Measurements from ENCODE around the gene ALDH1A2. TPM values are rescaled to one million over a fixed set of nuclear protein-coding genes. Genes with fewer than 3 reads are reported as not detected.
"Not testable (repeated sequence)": the region's sequence is repeated elsewhere in the genome, so short reads cannot be mapped to it uniquely, and the experiment has no call there.

Gene ALDH1A2
- total RNA-seq, 1 donor from 2014 or later, result 2.4 TPM

GRCh38 chr15:58037723-58038301 lies 27.7 kb downstream of the ALDH1A2 start:
- Mint-ChIP-seq H3K9me3 (ENCODE audit: low read depth) (no peaks in the 10 kb centered on the region), H3K4me3 (ENCODE audit: low read depth) (no peak overlapping the region), H3K27me3 (peaks cover 11% of the 10 kb centered on the region), H3K27ac (no peak overlapping the region), H3K4me1 (ENCODE audit: low read depth) (peaks cover 11% of the 10 kb centered on the region), H3K36me3 (ENCODE audit: insufficient read depth) (no peaks in the 10 kb centered on the region)
- no peak for DNase-seq (ENCODE audit: low spot score, unreplicated experiment)
- no peak for TF ChIP-seq CTCF (IDR thresholded peaks at IDR 0.05; ENCODE audit: unreplicated experiment)

DNA sequence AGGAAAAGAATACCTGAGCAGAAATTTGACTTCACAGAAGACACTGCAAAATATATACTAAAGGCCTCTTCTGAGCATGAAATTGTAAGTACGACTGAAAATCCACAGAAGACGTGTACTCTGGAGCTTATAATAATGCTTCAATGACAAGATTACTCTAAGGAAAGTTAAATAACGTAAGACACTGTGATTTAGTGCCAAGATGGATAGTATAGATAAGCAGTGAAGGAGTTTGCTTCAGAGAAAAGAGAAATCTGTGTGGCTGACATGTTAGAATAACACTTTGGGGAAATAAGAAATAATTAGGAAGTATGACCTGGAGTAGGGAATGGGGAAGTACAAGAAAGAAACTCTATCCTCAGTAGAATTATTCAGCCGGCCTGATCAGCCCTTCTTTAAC lies 28.9 kb downstream of the ALDH1A2 start:
- H3K4me1 Mint-ChIP-seq (ENCODE audit: low read depth), result peaks cover 11% of the 10 kb centered on the region
- peaks cover 3% of the 10 kb centered on the region for H3K27me3 Mint-ChIP-seq
- no peaks in the 10 kb centered on the region for H3K36me3 Mint-ChIP-seq (ENCODE audit: insufficient read depth)
- no peaks in the 10 kb centered on the region for H3K9me3 Mint-ChIP-seq (ENCODE audit: low read depth)
- no peak for TF ChIP-seq CTCF (IDR thresholded peaks at IDR 0.05; ENCODE audit: unreplicated experiment)
- DNase-seq (ENCODE audit: low spot score, unreplicated experiment), result no peak
- H3K4me3 Mint-ChIP-seq (ENCODE audit: low read depth), result no peak overlapping the region
- no peak overlapping the region for H3K27ac Mint-ChIP-seq

DNA sequence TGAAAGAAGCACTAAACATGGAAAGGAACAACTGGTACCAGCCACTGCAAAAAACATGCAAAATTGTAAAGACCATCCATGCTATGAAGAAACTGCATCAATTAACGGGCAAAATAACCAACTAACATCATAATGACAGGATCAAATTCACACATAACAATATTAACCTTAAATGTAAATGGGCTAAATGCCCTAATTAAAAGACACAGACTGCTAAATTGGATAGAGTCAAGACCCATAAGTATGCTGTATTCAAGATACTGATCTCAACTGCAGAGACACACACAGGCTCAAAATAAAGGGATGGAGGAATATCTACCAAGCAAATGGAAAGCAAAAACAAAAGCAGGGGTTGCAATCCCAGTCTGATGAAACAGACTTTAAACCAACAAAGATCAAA lies 37.1 kb downstream of the ALDH1A2 start:
- not testable (repeated sequence) for H3K27me3 Mint-ChIP-seq; H3K4me1 Mint-ChIP-seq (ENCODE audit: low read depth); DNase-seq (ENCODE audit: low spot score, unreplicated experiment); H3K27ac Mint-ChIP-seq; H3K36me3 Mint-ChIP-seq (ENCODE audit: insufficient read depth); H3K4me3 Mint-ChIP-seq (ENCODE audit: low read depth)
- H3K9me3 Mint-ChIP-seq (ENCODE audit: low read depth), result peaks cover 20% of the 10 kb centered on the region

GRCh38 chr15:58026552-58026951 lies 39.0 kb downstream of the ALDH1A2 start:
- Mint-ChIP-seq H3K27ac (no peak overlapping the region), H3K36me3 (ENCODE audit: insufficient read depth) (no peaks in the 10 kb centered on the region), H3K27me3 (peaks cover 5% of the 10 kb centered on the region), H3K4me1 (ENCODE audit: low read depth) (no peaks in the 10 kb centered on the region), H3K9me3 (ENCODE audit: low read depth) (peaks cover 22% of the 10 kb centered on the region), H3K4me3 (ENCODE audit: low read depth) (no peak overlapping the region)
- TF ChIP-seq CTCF (IDR thresholded peaks at IDR 0.05; ENCODE audit: unreplicated experiment), result no peak
- DNase-seq (ENCODE audit: low spot score, unreplicated experiment), result no peak

DNA sequence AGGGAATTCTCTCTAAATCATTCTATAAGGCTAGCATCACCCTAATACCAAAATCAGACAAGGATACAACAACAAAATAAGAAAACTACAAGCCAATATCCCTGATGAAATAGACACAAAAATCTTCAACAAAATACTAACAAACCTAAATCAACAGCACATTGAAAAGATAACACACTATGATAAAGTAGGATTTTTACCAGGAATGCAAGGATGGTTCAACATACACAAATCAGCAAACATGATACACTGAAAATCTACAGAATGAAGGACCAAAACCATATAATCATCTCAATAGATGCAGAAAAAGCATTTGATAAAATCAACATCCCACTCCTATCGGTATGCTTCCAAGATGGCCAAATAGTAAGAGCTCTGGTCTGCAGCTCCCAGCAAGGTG lies 39.5 kb downstream of the ALDH1A2 start:
- no peaks in the 10 kb centered on the region for H3K4me1 Mint-ChIP-seq (ENCODE audit: low read depth)
- no peak overlapping the region for H3K27ac Mint-ChIP-seq
- H3K27me3 Mint-ChIP-seq, result peaks cover 5% of the 10 kb centered on the region
- no peak overlapping the region for H3K4me3 Mint-ChIP-seq (ENCODE audit: low read depth)
- peaks cover 22% of the 10 kb centered on the region for H3K9me3 Mint-ChIP-seq (ENCODE audit: low read depth)
- no peak for DNase-seq (ENCODE audit: low spot score, unreplicated experiment)
- H3K36me3 Mint-ChIP-seq (ENCODE audit: insufficient read depth), result no peaks in the 10 kb centered on the region
- no peak for TF ChIP-seq CTCF (IDR thresholded peaks at IDR 0.05; ENCODE audit: unreplicated experiment)
